Endodermal cell (in vitro differentiated cells): Measurements from ENCODE around the gene TAP1. TPM values are rescaled to one million over a fixed set of nuclear protein-coding genes. Genes with fewer than 3 reads are reported as not detected.
"Not testable (repeated sequence)": the region's sequence is repeated elsewhere in the genome, so short reads cannot be mapped to it uniquely, and the experiment has no call there.

Experiments
- DNase-seq: peaks from one replicate; pipeline ENCODE4 v3.0.0-alpha.2; 2017
- H3K27ac ChIP-seq: 2 replicates; pipeline ENCODE4 v1.5.1; 2013; ENCODE audit warnings: mild to moderate bottlenecking, low read depth, low read length, moderate library complexity
- H3K27me3 ChIP-seq: 2 replicates; pipeline ENCODE4 v1.6.1; 2013; ENCODE audit warnings: mild to moderate bottlenecking, low read length, moderate library complexity; ENCODE audit not compliant: insufficient read depth, control insufficient read depth, poor library complexity, severe bottlenecking
- H3K36me3 ChIP-seq: 2 replicates; pipeline ENCODE4 v1.7.0; 2013; ENCODE audit warnings: mild to moderate bottlenecking, low read length, moderate library complexity; ENCODE audit not compliant: control insufficient read depth, insufficient read depth
- H3K4me1 ChIP-seq: one replicate; pipeline ENCODE4 v1.7.0; 2013; ENCODE audit warnings: low read length; ENCODE audit not compliant: control insufficient read depth, insufficient read depth
- H3K4me3 ChIP-seq: 2 replicates; pipeline ENCODE4 v1.5.1; 2013; ENCODE audit warnings: mild to moderate bottlenecking, low read length, moderate library complexity
- H3K9ac ChIP-seq: 2 replicates; pipeline ENCODE4 v1.6.1; 2013; ENCODE audit warnings: mild to moderate bottlenecking, low read length, moderate library complexity; ENCODE audit not compliant: poor library complexity, severe bottlenecking; ENCODE audit errors: extremely low read depth
- H3K9me3 ChIP-seq: 2 replicates; pipeline ENCODE4 v1.6.1; 2013; ENCODE audit warnings: mild to moderate bottlenecking, low read length, moderate library complexity; ENCODE audit not compliant: control insufficient read depth
- H3K27ac Mint-ChIP-seq: 2 replicates; pipeline ENCODE4 v1.8.0; 2020; ENCODE audit warnings: mixed read lengths
- H3K27me3 Mint-ChIP-seq: 2 replicates; pipeline ENCODE4 v1.8.0; 2021; ENCODE audit warnings: mild to moderate bottlenecking, mixed read lengths; ENCODE audit not compliant: insufficient read depth
- H3K36me3 Mint-ChIP-seq: 2 replicates; pipeline ENCODE4 v1.8.0; 2020; ENCODE audit warnings: low read depth, mixed read lengths
- H3K4me1 Mint-ChIP-seq: 2 replicates; pipeline ENCODE4 v1.8.0; 2020; ENCODE audit warnings: mixed read lengths
- H3K4me3 Mint-ChIP-seq: 2 replicates; pipeline ENCODE4 v1.8.0; 2020; ENCODE audit warnings: mild to moderate bottlenecking, moderate library complexity, mixed read lengths
- H3K9me3 Mint-ChIP-seq: 2 replicates; pipeline ENCODE4 v1.8.0; 2020; ENCODE audit warnings: mild to moderate bottlenecking, mixed read lengths
- CTCF ChIP-seq: fragments of 200-600 bp; sonication (generic); conservative IDR thresholded peaks from 2 replicates; pipeline ENCODE4 v1.5.0; 2021; ENCODE audit warnings: antibody characterized with exemption, mild to moderate bottlenecking
- WGBS, 2 experiments: methylation state at CpG; one replicate each; pipeline versions ENCODE4 v1.1.5 to v1.1.7; 2013; ENCODE audit warnings: missing lambda C conversion rate in 2 of 2, mixed read lengths in 1 of 2; ENCODE audit not compliant: insufficient coverage in 1 of 2, insufficient read length in 1 of 2; 5-methylcytosine and 5-hydroxymethylcytosine counted together
- total RNA-seq, 2 donors: library from RNA; stranded (reverse); fragmentation: NEBNext Ultra II Directional in 1 of 2; extraction: Animal tissue kit (Norgen Biotek cat#: 25700) in 1 of 2; gene quantifications; 2 replicates in 1 of 2; 3 replicates in 1 of 2; pipeline ENCODE4 v1.2.1, GENCODE V29; 2021

The TAP1 gene
- total RNA-seq, 2 donors from 2014 or later, result 2.0 to 2.6 TPM

GRCh38 chr6:32814145-32814544 lies 39.4 kb downstream of the TAP1 start:
- Histone ChIP-seq H3K27me3 (peaks cover 12% of the 10 kb centered on the region), H3K9me3 (no peaks in the 10 kb centered on the region), H3K27ac (no peak overlapping the region), H3K4me3 (no peak overlapping the region), H3K9ac (no peak overlapping the region), H3K36me3 (no peaks in the 10 kb centered on the region), H3K4me1 (no peaks in the 10 kb centered on the region)
- no peak for TF ChIP-seq CTCF
- Mint-ChIP-seq H3K4me1 (no peaks in the 10 kb centered on the region), H3K4me3 (no peak overlapping the region), H3K36me3 (no peaks in the 10 kb centered on the region), H3K9me3 (no peaks in the 10 kb centered on the region), H3K27ac (no peak overlapping the region), H3K27me3 (peaks cover 15% of the 10 kb centered on the region)
- 83 to 92% methylated on average over 2 of the region's 2 CpGs for WGBS, 2 experiments
- DNase-seq, result no peak

- Mint-ChIP-seq H3K4me3 (no peak overlapping the region), H3K27ac (no peak overlapping the region), H3K9me3 (no peaks in the 10 kb centered on the region), H3K4me1 (no peaks in the 10 kb centered on the region), H3K36me3 (no peaks in the 10 kb centered on the region), H3K27me3 (peaks cover 33% of the 10 kb centered on the region)
- H3K4me3 ChIP-seq, result no peak overlapping the region
- no peaks in the 10 kb centered on the region for H3K9me3 ChIP-seq
- H3K27me3 ChIP-seq, result peaks cover 23% of the 10 kb centered on the region
- no peaks in the 10 kb centered on the region for H3K36me3 ChIP-seq
- WGBS, 2 experiments, result 100% methylated on average over 1 of the region's 1 CpG; no CpG with 5 or more reads in 1 of the 2 experiments
- no peak overlapping the region for H3K9ac ChIP-seq
- TF ChIP-seq CTCF, result no peak
- H3K4me1 ChIP-seq, result no peaks in the 10 kb centered on the region
- no peak for DNase-seq
- H3K27ac ChIP-seq, result no peak overlapping the region
These were observed 44.3 kb downstream of the TAP1 start for GRCh38 chr6:32809171-32809570.

- Mint-ChIP-seq H3K4me3 (no peak overlapping the region), H3K4me1 (no peaks in the 10 kb centered on the region), H3K9me3 (no peaks in the 10 kb centered on the region), H3K27ac (no peak overlapping the region), H3K27me3 (peaks cover 39% of the 10 kb centered on the region), H3K36me3 (no peaks in the 10 kb centered on the region)
- peak; percentile 53 for TF ChIP-seq CTCF
- Histone ChIP-seq H3K36me3 (no peaks in the 10 kb centered on the region), H3K27me3 (peaks cover 25% of the 10 kb centered on the region), H3K9ac (no peak overlapping the region), H3K27ac (no peak overlapping the region), H3K4me1 (no peaks in the 10 kb centered on the region), H3K4me3 (no peak overlapping the region), H3K9me3 (no peaks in the 10 kb centered on the region)
- WGBS, 2 experiments, result 75 to 94% methylated on average over 3 to 5 of the region's 5 CpGs
- no peak for DNase-seq
These were observed 46.4 kb downstream of the TAP1 start for GRCh38 chr6:32807020-32807580.

- not testable (repeated sequence) for H3K4me3 Mint-ChIP-seq, H3K9me3 Mint-ChIP-seq, H3K9me3 ChIP-seq, H3K4me1 Mint-ChIP-seq, H3K36me3 Mint-ChIP-seq, H3K27ac ChIP-seq, H3K36me3 ChIP-seq, H3K4me3 ChIP-seq, H3K4me1 ChIP-seq, DNase-seq, H3K27ac Mint-ChIP-seq, H3K9ac ChIP-seq
- H3K27me3 ChIP-seq, result peaks cover 29% of the 10 kb centered on the region
- H3K27me3 Mint-ChIP-seq, result peaks cover 49% of the 10 kb centered on the region
These were observed 48.1 kb downstream of the TAP1 start for GRCh38 chr6:32805404-32805803.
